ENCODE measurements around the gene BMAL1. TPM values are rescaled to one million over a fixed set of nuclear protein-coding genes. Genes with fewer than 3 reads are reported as not detected.

Gene BMAL1
- total and polyA plus RNA-seq, 11 donors = 5.7 to 18.2 (median 11.7) TPM

GRCh38 chr11:13339195-13340153 is 61.9 kb downstream of the BMAL1 start:
- H3K36me3 ChIP-seq = no peaks in the 10 kb centered on the region
- H3K4me3 ChIP-seq = no peak overlapping the region
- H3K9me3 ChIP-seq = no peaks in the 10 kb centered on the region
- peak; percentile 35 to 71 (median 60) for ATAC-seq
- H3K27me3 ChIP-seq = no peaks in the 10 kb centered on the region
- H3K4me1 ChIP-seq = peaks cover 0 to 44% (median 31%) of the 10 kb centered on the region in 12 donors
- H3K27ac ChIP-seq = peak overlapping the region in 1 of 12 donors; percentile 80
- no peak for DNase-seq
- 47 to 51% (median 49%) methylated on average over 11 of the region's 11 CpGs for WGBS, 4 donors
- TF ChIP-seq CTCF (IDR thresholded peaks at IDR 0.05) (no peak), POLR2A (IDR thresholded peaks at IDR 0.05) (no peak)
- intact Hi-C loops (cut with DNase I) = loop anchor here (5.0 to 10.0 kb wide), 7 partner anchors 62 to 377 kb away; partner anchors contain the start of gene BMAL1 (in 5 of the 10)

- intact Hi-C loops (cut with DNase I) = loop anchor here (5.0 to 10.0 kb wide), 5 partner anchors 129 to 379 kb away; no protein-coding TSS in a partner anchor
- ATAC-seq (no peak), DNase-seq (no peak)
- H3K4me3 ChIP-seq = no peak overlapping the region
- H3K36me3 ChIP-seq = peaks cover 0 to 3% (median 0%) of the 10 kb centered on the region in 9 donors
- 67 to 75% (median 72%) methylated on average over 5 of the region's 5 CpGs for WGBS, 4 donors
- TF ChIP-seq POLR2A (IDR thresholded peaks at IDR 0.05) = no peak
- TF ChIP-seq CTCF (IDR thresholded peaks at IDR 0.05) = no peak
- H3K27me3 ChIP-seq = no peaks in the 10 kb centered on the region
- H3K4me1 ChIP-seq = peaks cover 0 to 37% (median 26%) of the 10 kb centered on the region in 12 donors
- no peaks in the 10 kb centered on the region for H3K9me3 ChIP-seq
- no peak overlapping the region for H3K27ac ChIP-seq
Measured at GRCh38 chr11:13341026-13341425, 63.4 kb downstream of the BMAL1 start.

- Histone ChIP-seq H3K36me3 (peaks cover 0 to 5% (median 0%) of the 10 kb centered on the region in 9 donors), H3K9me3 (no peaks in the 10 kb centered on the region), H3K4me1 (peaks cover 0 to 33% (median 15%) of the 10 kb centered on the region in 12 donors), H3K27ac (no peak overlapping the region), H3K4me3 (no peak overlapping the region), H3K27me3 (no peaks in the 10 kb centered on the region)
- TF ChIP-seq POLR2A (IDR thresholded peaks at IDR 0.05) = no peak
- no peak for TF ChIP-seq CTCF (IDR thresholded peaks at IDR 0.05)
- ATAC-seq (no peak), DNase-seq (no peak)
- 85 to 93% (median 86%) methylated on average over 4 of the region's 4 CpGs for WGBS, 4 donors
- intact Hi-C loops (cut with DNase I) = loop anchor here (2.0 to 10.0 kb wide), 6 partner anchors 131 to 381 kb away; no protein-coding TSS in a partner anchor
Measured at GRCh38 chr11:13343067-13343466, 65.5 kb downstream of the BMAL1 start.
